Activated effector memory CD4-positive, alpha-beta T cell treated with anti-CD3 and anti-CD28 coated beads, Interleukin-2, amount 50 U/mL, for 16 hours (primary cell): ENCODE measurements around the gene RBM6.
A peak's percentile ranks its signal among the peaks of the same experiment; 100 is the strongest.
"Not testable (repeated sequence)": the region's sequence is repeated elsewhere in the genome, so short reads cannot be mapped to it uniquely, and the experiment has no call there.

Experiments used
- DNase-seq: peaks from one replicate; pipeline ENCODE4 v3.0.0-alpha.2; 2020

The RBM6 gene, protein sequence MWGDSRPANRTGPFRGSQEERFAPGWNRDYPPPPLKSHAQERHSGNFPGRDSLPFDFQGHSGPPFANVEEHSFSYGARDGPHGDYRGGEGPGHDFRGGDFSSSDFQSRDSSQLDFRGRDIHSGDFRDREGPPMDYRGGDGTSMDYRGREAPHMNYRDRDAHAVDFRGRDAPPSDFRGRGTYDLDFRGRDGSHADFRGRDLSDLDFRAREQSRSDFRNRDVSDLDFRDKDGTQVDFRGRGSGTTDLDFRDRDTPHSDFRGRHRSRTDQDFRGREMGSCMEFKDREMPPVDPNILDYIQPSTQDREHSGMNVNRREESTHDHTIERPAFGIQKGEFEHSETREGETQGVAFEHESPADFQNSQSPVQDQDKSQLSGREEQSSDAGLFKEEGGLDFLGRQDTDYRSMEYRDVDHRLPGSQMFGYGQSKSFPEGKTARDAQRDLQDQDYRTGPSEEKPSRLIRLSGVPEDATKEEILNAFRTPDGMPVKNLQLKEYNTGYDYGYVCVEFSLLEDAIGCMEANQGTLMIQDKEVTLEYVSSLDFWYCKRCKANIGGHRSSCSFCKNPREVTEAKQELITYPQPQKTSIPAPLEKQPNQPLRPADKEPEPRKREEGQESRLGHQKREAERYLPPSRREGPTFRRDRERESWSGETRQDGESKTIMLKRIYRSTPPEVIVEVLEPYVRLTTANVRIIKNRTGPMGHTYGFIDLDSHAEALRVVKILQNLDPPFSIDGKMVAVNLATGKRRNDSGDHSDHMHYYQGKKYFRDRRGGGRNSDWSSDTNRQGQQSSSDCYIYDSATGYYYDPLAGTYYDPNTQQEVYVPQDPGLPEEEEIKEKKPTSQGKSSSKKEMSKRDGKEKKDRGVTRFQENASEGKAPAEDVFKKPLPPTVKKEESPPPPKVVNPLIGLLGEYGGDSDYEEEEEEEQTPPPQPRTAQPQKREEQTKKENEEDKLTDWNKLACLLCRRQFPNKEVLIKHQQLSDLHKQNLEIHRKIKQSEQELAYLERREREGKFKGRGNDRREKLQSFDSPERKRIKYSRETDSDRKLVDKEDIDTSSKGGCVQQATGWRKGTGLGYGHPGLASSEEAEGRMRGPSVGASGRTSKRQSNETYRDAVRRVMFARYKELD

DNA sequence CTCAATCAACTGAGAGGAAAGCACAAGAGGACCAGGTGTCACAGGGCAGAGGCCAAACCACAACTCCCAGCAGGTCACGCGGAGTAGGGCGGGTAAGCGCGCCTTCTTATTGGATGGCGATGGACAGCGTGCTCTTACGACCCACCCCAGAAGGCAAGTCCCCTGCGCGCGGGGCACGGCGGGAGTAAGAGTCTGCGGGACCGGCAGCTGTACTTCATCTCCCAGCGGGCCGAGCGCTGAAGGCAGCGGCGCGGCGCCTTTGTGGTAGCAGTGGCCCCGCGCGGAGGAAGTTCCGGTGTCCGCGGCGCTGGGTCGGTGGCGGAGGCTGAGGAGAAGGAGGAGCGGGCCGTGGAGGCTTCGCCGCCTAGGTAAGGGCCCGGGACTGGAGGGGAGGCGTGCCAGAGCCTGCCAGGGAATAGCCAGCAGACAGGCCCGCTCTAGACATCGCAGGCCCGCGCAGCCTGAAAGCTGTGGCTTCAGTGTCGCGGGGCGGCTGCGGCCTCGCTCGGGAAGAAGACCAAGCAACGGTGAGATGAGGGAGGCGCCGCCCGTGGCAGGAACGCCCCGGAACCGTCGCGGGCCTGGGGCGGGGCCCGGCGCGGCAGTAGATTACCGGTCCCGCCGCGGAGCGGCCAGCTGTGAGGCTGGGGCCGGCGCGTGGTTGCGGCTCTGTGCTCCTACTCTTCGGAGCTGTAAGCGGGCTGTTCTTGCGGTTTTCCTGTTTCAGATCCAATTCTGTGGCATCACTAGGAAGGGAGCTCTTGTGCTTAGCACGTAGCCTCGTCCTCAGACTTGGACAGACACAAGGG is at the start of gene RBM6:
TSS of gene RBM6 (plus strand) at position 293 of the 809 bp plus-strand sequence. CDS start 22,492 bp downstream, outside the sequence.
- peak; percentile 98 for DNase-seq

DNA sequence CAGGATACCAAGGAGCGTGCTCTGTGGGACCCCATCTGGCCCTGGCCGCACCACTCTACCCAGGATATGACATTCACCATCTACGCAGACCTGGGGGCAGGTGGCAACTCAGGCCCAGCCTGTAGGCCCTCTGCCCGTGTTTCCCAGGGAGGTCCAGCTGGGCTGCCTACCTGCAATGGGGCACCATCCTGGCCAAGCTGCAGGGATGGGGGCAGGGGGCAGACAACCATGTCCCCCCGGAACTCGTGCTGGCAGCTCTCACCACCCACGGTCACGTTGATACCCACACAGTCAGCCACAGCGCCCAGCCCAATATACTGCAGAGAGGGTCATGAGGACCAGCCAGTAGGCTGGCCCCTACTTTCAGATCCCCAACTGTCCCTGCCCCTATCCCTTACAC is 44.2 kb upstream of the RBM6 start:
- no peak for DNase-seq

DNA sequence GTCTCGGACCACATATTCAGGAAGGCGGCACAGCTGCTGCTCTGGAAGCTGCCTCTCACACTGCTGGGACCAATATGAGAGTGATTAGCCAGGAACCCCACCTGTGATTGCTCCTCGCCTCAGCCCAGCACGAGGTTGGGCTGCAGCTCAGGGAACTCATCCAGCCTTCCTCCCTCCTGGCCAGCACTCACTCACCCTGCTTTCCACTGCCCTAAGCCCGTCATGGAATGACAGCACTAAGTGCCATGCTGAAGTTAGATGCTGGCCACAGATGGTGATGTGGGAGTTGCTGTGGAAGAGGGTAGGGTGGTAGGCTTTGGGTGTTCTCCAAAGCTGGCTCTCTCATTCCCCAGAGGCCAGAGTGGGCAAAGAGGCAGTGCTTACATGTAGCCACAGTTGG is 43.6 kb upstream of the RBM6 start:
- DNase-seq, result no peak

DNA sequence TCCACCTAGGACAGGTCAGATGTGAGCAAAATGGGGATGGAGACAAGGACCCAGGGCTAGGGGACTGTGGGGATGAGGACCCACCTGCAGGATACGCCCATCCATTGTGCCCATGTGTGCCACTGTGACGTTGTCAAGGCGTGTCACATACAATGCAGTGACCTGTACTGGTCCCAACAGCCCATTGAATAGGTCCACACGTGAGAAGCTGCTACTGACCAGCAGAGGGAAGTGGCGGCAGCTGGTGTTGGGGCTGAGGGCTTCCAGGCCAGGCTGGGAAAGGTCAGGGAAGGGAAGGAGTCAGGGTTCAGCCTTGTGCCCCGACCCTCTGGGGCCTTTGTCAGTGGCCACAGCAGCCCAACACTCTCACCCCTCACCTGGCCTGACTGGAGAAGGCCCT is 41.0 kb upstream of the RBM6 start:
- no peak for DNase-seq

DNA sequence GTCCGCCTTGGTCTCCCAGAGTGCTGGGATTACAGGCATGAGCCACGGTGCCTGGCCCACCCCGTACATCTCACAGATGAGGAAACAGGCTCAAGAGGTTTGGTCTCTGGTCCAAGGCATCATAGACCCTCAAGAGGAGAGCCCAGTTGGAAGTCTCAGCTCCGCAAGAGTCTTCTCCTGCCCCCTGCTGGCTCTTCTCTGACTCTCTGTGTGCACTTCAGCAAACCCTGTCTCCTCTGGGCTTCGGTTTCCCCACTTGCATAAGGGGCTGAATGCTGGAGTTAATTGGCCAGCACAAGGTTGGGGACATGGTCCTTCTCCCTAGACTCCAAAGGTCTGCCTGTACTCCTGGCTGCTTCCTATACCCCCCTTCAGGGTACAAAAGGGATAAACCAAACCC is 40.1 kb upstream of the RBM6 start:
- DNase-seq, result no peak

DNA sequence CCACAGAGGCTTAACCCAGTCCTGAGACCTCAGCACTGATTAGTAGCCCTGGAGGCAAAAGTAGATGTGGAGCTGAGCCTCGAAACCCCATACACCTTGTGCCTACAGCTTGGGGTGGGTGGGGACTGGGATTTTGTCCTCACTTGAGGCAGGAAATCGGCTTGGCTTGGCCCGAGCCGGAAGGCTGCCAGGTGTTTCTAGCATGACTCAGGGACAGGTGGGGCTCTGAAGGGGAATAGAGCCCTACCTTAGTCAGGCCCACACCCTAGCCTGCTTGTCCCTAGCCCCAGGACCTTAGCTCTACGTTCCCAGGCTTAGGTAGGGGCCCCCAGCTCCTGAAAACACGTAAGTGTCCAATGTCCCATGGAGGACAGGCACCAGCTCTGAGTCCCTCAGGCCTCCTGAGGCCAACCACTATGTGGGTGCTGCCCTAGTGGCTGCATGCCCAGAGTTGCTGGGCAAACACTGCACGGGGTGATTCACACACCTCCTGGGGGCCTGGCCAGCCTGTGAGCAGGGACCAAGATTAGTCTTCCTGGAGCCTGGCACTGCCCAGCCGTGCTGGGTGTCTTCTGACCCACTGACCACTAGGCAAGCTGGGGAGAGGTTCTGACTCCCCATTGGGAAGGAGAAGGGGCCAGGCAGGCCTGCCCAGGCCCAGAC is 39.3 kb upstream of the RBM6 start:
- no peak for DNase-seq

DNA sequence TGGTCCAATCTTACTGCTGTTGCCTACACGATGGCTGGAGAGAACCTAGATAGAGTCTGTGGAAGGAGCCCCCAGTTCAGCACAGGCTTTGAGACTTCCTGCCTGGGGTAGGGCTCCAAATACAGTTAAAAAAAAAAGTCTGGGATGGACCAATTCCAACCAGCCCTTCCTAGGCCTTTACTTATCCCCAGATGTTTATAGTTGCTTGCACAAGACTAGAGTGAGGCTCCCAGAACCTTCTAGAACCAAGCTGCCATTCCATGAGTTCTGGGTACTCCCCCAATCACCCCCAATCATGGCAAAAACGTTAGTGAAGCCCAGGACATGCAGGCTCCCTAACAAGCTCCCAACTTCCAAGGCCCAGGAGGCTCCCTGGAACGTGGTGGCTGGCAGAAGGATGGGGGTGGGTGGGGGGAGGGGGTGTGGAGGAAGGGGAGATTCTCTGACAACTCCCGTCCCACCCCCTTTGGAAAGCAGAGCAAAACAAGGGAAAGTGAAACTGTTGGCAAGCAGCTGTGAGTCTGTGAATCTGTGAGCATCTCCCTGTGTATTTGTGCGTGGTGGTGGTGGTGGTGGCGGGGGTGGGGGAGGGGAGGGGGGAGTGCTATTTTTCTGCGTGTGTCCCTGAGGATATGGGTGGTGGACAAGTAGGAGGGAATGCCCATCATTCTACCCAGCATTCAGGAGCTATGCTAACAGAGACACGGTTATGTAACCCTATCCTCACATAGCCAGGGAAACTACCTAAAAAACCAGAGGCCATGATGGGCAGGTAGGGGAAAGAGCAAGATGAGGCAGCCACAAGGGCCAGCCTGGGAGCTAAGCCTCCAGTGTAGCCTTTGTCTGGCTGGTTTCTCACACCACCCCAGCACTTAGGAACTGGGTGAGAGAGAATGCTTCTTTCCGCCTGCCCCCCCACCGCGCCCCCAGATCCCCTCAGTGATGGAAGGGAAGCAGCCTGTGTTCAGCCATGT is 38.3 kb upstream of the RBM6 start:
- no peak for DNase-seq

DNA sequence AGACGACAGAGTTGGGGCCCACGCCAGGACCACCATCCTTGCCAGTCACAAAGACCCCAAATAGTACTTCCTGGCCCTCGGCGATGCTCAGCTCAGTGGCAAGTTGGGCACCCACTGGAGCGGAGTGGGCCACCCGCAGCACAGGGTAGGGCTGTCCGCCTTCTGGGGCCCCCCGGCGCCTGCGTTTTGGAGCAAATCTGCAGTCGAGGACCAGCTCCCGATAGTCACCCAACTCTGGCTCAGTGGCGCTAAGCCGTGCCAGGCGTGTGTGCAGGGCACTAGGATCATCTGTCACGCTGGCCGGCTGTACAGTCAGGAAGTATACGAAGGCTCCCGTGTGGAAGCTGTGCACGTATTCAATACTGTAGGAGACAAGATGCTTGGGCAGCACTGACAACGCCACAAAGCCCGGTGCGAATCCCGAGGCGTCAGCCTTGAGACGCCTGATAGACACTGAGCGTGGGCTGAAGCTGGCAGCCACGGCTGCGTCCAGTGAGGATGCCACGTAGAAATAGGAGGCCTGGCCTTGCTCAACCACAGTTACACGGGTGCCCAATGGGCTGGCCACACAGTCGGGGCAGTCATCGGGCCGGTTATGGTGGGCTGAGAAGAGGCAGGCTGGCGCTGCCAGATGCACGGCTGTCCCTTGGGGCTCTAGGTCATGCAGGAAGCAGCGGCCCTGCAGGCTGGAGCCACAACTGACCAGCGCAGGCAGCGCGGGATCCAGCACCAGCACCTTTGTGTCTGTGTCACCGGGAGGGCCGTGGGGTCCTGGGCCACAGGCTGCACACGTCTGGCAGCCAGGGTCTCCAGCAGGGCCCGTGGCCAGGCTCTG is 37.2 kb upstream of the RBM6 start:
- DNase-seq, result no peak

DNA sequence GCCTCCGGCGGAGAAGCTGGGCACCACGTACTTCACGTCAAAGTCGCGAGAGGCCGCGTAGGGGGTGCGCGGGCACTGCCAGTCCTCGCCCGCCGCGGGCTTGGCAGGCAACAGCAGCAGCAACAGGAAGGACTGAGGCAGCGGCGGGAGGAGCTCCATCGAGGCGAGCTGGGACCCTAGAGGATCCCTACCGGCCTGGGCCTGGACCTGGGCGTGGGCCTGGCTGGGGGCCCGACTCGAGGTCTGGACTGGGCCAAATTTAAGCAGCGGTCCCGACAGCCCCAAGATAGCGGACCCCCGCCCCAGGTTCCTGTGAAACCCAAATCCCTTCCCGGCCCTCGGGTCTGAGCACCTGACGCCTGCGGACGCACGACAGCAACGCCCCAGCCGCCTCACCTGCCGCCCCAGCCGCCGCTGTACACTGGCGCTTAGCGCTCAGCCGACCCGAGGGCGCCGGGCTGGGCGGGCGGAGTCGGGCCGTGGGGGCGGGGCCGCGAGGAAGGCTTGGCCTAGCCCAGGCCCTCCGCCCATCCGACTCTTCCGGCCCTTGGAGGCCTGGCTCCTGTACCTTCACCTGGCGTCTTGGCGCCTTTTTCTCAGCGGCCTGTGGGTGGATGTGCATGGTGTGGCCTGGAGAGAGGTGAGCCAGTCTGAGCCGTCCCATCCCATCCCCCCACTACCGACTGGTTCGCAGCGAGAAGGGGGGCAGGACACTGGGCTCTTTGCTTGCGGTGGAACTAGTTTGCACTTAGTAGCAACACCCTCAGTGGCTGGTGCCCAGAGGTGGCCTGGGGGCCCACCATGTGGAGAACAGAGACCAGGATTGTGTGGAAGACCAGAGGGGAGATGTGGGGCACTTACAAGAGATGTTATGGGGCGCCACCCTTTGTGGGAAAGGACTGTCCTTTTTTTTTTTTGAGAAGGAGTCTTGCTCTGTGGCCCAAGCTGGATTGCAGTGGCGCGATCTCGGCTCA is 36.2 kb upstream of the RBM6 start, which contains the start of gene MST1R:
TSS of gene MST1R (minus strand) at position 423 of the 974 bp plus-strand sequence. CDS start at position 159, 264 bp downstream.
- DNase-seq, result peak; percentile 94

DNA sequence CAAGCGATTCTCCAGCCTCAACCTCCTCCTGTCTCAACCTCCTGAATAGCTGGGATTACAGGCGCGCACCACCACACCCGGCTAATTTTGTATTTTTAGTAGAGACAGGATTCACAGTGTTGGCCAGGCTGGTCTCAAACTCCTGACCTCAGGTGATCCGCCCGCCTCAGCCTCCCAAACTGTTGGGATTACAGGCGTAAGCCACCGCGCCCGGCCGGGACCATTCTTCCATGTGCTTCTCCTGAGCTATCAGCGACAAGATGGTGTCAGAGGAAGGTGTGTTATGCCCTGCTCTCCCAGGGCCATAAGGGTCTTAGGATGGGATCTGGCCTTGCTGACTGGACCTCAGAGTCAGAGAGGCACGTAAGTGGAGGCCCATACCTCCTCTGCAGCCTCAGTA is 35.5 kb upstream of the RBM6 start:
- DNase-seq, result not testable (repeated sequence)

DNA sequence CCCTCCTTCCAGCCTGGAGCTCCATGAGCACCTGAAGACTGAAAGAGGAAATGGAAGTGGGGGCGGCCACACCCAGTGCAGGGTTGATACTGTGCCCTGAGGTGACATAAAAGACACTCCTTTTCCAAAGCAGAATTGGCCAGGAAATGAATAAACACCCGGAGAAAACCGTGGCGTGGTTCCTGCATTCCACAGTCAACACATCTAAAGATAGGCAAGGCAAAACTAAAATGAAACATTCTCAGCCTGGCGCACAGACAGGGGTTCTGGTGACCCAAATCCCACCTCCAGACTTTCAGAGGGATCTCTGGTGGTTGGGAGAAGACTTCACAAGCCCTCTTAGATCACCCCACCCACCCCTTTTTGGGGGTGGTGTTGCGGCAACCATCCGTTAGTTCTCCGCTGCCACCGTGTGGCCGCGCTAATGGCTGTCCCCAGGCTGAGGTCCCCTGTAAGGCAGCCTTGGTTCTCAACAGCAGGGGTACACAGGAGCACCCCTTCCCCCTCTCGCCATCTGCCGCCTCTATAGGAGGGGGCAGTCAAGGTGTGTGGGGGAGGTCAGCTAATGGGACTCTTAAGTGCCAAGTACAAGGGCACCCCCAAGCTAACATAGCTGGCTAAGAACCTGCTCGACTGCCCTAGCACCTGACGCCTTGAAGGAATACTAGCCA is 33.7 kb upstream of the RBM6 start:
- DNase-seq, result peak; percentile 81

DNA sequence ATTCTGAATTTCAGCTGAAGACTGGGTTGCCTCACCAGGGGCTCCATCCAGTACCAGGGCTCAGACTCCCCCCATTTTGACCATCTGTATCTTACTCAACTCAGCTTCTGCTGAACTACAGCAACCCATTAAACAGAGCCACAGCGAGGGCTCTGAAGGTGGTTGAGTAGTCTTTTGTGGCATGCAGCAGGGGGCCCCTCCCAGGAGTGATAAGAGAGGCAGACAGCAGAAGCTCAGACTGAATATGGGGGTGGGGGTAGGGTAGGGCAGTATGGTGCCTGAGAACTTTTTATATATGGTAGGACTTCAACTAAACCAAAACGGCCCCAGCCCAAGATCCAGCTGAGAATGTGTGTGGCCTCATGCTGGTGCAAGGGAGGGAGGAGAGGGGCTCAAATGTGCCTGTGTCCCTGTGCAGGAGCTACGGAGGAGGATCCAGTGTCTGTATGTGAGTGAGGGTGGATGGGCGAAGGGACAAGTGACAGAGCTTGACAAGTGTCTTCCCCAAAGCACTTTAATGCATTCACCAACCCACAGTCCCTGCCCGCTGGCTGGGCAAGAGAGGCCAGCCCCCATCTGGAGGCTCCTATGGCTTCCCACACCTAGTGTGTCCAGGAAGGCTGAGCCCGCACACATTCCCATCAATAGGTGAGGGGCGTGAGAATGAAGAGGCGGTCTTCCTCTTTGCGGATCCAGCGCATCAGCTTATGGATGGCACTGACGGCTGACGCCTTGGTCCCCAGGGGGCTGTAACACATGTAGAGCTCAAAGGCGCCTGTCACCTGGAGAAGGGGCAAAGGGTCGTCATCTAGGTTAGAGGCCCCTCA is 31.4 kb upstream of the RBM6 start:
- no peak for DNase-seq

DNA sequence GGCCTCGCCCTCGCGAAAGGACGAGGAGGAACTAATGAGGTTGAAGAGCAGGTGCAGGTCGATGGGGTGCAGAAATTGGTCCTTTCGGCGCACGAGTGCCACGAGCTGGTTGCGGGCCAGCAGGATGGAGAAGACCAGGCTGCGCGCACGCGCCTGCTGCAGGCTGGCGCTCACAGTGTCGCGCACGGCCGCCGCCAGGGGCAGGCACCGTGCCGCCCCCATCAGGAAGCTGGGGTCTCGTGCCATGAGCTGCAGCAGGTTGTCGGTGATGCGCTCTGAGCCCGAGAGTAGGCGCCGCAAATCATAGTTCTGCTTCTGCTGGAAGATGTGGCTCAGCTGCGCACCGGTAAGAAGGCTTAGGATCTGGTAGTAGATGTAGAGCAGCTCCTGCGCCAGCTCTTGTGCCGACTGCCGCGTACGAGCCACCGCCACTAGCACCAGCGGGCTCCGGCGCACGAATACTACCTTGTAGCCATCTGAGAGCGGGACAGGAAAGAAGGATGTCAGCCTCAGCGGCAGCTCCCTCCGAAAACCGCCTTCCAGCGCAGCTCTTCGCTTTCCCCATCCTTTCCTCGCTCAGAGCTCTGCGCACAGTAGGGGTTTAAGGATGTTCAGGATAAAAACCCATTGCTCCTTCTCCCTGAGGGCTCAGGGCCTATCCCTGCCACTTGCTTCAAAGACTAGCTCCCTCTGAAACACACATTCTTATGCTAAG is 29.4 kb upstream of the RBM6 start:
- no peak for DNase-seq

DNA sequence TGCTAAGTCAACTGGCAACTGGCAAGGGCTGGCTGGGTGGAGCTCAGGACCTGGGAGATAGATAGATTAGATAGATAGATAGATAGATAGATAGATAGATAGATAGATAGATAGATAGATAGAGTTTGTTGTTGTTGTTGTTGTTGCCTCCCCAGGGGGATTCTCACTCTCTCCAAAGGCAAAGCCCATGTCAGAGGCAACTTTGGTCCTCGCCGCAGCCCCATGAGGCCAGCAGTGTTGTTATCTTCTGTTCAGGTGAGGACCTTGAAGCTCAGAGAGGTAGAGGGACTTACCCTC is 28.9 kb upstream of the RBM6 start:
- DNase-seq, result no peak

DNA sequence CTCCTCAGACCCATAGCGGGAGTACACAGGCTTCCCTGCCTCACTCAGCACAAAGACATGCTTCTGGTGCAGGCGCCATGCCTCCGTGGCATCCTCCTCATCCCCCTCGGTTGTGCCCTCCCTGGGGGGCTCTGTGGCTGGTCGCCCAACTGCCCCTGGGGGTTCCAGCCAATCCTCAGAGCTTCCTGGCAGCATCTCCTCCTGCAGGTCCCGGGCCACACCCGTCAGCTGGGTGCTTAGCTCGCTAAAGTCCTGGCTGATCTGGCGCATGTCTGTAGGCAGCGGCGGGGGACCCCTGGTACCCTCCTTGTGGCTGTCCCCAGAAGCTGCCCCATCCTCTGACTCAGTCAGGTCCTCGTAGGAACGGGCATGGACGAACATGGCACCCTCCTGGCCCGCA is 28.3 kb upstream of the RBM6 start:
- DNase-seq, result no peak

DNA sequence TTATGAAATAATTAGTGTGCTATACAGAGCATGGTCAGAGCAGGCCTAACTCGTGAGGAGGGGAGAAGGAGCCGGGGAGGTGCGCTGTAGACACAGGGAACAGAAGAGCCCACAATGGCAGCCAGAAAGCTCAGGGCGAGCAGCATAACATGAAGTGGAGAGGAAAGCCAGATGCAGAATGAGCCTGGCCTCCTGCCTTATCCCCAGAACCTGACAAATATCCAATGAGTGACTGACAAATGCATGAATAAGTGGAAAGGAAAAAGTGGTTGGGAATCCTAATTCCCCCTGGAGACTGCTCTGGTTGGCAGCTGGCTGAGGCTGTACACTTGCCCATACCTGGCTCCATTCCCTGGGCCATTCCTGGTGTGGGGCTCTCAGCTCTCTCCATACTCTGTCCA is 27.1 kb upstream of the RBM6 start:
- DNase-seq, result no peak
